T-cell (primary cell): Measurements from ENCODE around the gene CPO. TPM values are rescaled to one million over a fixed set of nuclear protein-coding genes. Genes with fewer than 3 reads are reported as not detected.

ENCODE experiments used
- ATAC-seq, 4 experiments: fragments of 200-7000 bp in 3 of 4; fragments of 150-1000 bp in 1 of 4; cut with Tn5 transposase; replicated peaks in 1 of 4; 1 replicate in 3 of 4; 2 replicates in 1 of 4; pipeline ENCODE4 v1.10.0; 2021; ENCODE audit warnings: moderate library complexity in 3 of 4, mild to moderate bottlenecking in 2 of 4, moderate number of reproducible peaks in 1 of 4
- CTCF ChIA-PET, 2 donors: fragments of 300-600 bp; sonication (Branson Sonifier 250); formaldehyde crosslinking; loops; one replicate each; lab custom pipeline; 2022; ENCODE audit warnings: antibody characterized with exemption in 2 of 2; lab: Charles Lee
- POLR2A ChIA-PET, 2 donors: fragments of 300-600 bp; sonication (Branson Sonifier 250); formaldehyde crosslinking; loops; one replicate each; lab custom pipeline; 2022; ENCODE audit warnings: antibody characterized with exemption in 2 of 2; lab: Charles Lee
- DNase-seq, 35 experiments: peaks; one replicate each; pipeline versions ENCODE4 v3.0.0 to v3.0.0-alpha.2; 2013 to 2023
- H3K27ac ChIP-seq: one replicate; pipeline ENCODE4 v1.5.1; 2013; ENCODE audit warnings: low read length
- H3K27me3 ChIP-seq, 2 experiments: replicated peaks in 1 of 2; 1 replicate in 1 of 2; 2 replicates in 1 of 2; pipeline versions ENCODE4 v1.6.1 to v1.7.0; 2013; ENCODE audit warnings: low read length in 1 of 2, mixed read lengths in 1 of 2; ENCODE audit not compliant: control insufficient read depth in 2 of 2, insufficient read depth in 2 of 2; ENCODE audit errors: extremely low read depth in 1 of 2
- H3K36me3 ChIP-seq, 2 donors: 1 replicate in 1 of 2; 2 replicates in 1 of 2; pipeline versions ENCODE4 v1.6.1 to v1.7.0; 2013; ENCODE audit warnings: low read length in 1 of 2; ENCODE audit not compliant: control insufficient read depth in 2 of 2, insufficient read depth in 1 of 2; ENCODE audit errors: extremely low read depth in 1 of 2
- H3K4me1 ChIP-seq, 2 experiments: 1 replicate in 1 of 2; 2 replicates in 1 of 2; pipeline versions ENCODE4 v1.6.1 to v1.7.0; 2013; ENCODE audit warnings: low read length in 2 of 2, mixed read lengths in 1 of 2; ENCODE audit not compliant: insufficient read depth in 2 of 2, control insufficient read depth in 1 of 2; ENCODE audit errors: extremely low read depth in 1 of 2
- H3K4me3 ChIP-seq, 2 donors: 1 replicate in 1 of 2; 2 replicates in 1 of 2; pipeline versions ENCODE4 v1.5.1 to v1.7.0; 2013; ENCODE audit warnings: mild to moderate bottlenecking in 2 of 2, low read length in 1 of 2, moderate library complexity in 1 of 2; ENCODE audit not compliant: control insufficient read depth in 1 of 2; ENCODE audit errors: extremely low read depth in 1 of 2
- H3K9me3 ChIP-seq: 2 replicates; pipeline ENCODE4 v1.7.0; 2013
- H3K27ac Mint-ChIP-seq, 2 donors: one replicate each; pipeline ENCODE4 v1.8.0; 2020 to 2021; ENCODE audit warnings: mild to moderate bottlenecking in 2 of 2, mixed read lengths in 2 of 2
- H3K27me3 Mint-ChIP-seq, 2 donors: one replicate each; pipeline ENCODE4 v1.8.0; 2021 to 2022; ENCODE audit warnings: mixed read lengths in 2 of 2
- H3K36me3 Mint-ChIP-seq: one replicate; pipeline ENCODE4 v1.8.0; 2021; ENCODE audit warnings: mixed read lengths
- H3K4me1 Mint-ChIP-seq, 3 donors: one replicate each; pipeline ENCODE4 v1.8.0; 2020 to 2022; ENCODE audit warnings: mixed read lengths in 3 of 3, mild to moderate bottlenecking in 1 of 3
- H3K4me3 Mint-ChIP-seq, 3 donors: one replicate each; pipeline ENCODE4 v1.8.0; 2020 to 2022; ENCODE audit warnings: mild to moderate bottlenecking in 3 of 3, mixed read lengths in 3 of 3, moderate library complexity in 3 of 3
- H3K9me3 Mint-ChIP-seq, 3 donors: one replicate each; pipeline ENCODE4 v1.8.0; 2020 to 2022; ENCODE audit warnings: mixed read lengths in 3 of 3
- WGBS: methylation state at CpG from one replicate; pipeline ENCODE4 v1.1.5; 2013; ENCODE audit warnings: missing lambda C conversion rate; ENCODE audit not compliant: insufficient coverage; 5-methylcytosine and 5-hydroxymethylcytosine counted together
- total RNA-seq, 35 experiments: library from RNA in 6 of 35; stranded (reverse) in 6 of 35; fragments of 120-200 nt in 1 of 35; gene quantifications; one replicate each; pipeline versions ENCODE4 v1.2.1 to v1.2.4 and lab custom pipeline; 2013 to 2026

Gene CPO, protein sequence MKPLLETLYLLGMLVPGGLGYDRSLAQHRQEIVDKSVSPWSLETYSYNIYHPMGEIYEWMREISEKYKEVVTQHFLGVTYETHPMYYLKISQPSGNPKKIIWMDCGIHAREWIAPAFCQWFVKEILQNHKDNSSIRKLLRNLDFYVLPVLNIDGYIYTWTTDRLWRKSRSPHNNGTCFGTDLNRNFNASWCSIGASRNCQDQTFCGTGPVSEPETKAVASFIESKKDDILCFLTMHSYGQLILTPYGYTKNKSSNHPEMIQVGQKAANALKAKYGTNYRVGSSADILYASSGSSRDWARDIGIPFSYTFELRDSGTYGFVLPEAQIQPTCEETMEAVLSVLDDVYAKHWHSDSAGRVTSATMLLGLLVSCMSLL
- total RNA-seq (under 1 TPM in 1 of 5 donors, not detected in 4; 0.30 TPM), total RNA-seq (lab: John Stamatoyannopoulos, UW) (0 to 0.48 (median 0.08) reads per million in 29 experiments)
- not detected for total RNA-seq (2013)

DNA sequence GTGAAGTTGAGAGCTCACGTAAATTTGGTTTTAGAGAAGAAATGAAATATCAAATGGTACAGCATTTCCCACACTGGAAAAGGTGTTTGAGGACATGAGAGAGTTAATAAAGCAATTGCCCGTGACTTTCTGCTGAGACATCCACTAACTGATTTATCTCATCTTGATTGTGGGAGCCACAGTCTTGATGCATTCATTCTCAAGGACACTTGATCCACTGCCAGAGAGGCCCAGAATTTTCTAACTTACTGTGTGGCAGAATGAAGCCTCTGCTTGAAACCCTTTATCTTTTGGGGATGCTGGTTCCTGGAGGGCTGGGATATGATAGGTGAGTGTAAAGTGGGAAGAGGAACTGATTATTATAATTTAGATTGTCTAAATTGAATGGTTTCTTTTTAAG, at the start of gene CPO:
CPO (plus strand) TSS at position 179 of the 400 bp plus-strand sequence; CDS start at position 261, 82 bp downstream.
- Mint-ChIP-seq H3K36me3 (no peaks in the 10 kb centered on the region), H3K9me3 (no peaks in the 10 kb centered on the region), H3K4me1 (no peaks in the 10 kb centered on the region), H3K4me3 (no peak within 1 kb of the TSS), H3K27me3 (peaks cover 6 to 10% of the 10 kb centered on the region in 2 donors), H3K27ac (no peak within 1 kb of the TSS)
- Histone ChIP-seq H3K4me1 (no peaks in the 10 kb centered on the region), H3K36me3 (no peaks in the 10 kb centered on the region), H3K27ac (no peak within 1 kb of the TSS), H3K4me3 (no peak within 1 kb of the TSS), H3K27me3 (no peaks in the 10 kb centered on the region), H3K9me3 (no peaks in the 10 kb centered on the region)
- CTCF ChIA-PET, result no interaction called here
- no peak for ATAC-seq
- no peak for DNase-seq
- POLR2A ChIA-PET, result no interaction called here
- no CpG with 5 or more reads among the region's 2 CpGs for WGBS

DNA sequence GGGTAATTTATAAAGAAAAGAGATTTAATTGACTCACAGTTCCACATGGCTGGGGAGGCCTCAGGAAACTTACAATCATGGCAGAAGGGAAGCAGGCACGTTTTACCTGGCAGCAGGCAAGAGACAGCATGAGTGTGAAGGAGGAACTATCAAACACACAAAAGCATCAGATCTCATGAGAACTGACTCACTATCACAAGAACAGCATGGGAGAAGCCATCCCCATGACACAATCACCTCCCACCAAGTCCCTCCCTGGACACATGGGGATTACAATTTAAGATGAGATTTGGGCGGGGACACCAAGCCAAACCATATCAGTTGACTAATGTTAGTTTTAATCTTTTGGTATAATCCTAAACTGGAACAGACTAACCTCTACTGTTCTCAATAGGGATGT, 49.1 kb upstream of the CPO start:
- ATAC-seq, result no peak
- H3K4me3 Mint-ChIP-seq, result no peak overlapping the region
- H3K27me3 Mint-ChIP-seq, result no peaks in the 10 kb centered on the region
- POLR2A ChIA-PET, result no interaction called here
- H3K27ac Mint-ChIP-seq, result no peak overlapping the region
- WGBS, result no CpG with 5 or more reads among the region's 2 CpGs
- no peak for DNase-seq
- Histone ChIP-seq H3K27me3 (no peaks in the 10 kb centered on the region), H3K4me1 (no peaks in the 10 kb centered on the region), H3K4me3 (no peak overlapping the region), H3K36me3 (no peaks in the 10 kb centered on the region), H3K27ac (no peak overlapping the region), H3K9me3 (no peaks in the 10 kb centered on the region)
- H3K36me3 Mint-ChIP-seq, result peaks cover 3% of the 10 kb centered on the region
- CTCF ChIA-PET, result no interaction called here
- H3K9me3 Mint-ChIP-seq, result peaks cover 0 to 4% (median 0%) of the 10 kb centered on the region in 3 donors
- no peaks in the 10 kb centered on the region for H3K4me1 Mint-ChIP-seq

DNA sequence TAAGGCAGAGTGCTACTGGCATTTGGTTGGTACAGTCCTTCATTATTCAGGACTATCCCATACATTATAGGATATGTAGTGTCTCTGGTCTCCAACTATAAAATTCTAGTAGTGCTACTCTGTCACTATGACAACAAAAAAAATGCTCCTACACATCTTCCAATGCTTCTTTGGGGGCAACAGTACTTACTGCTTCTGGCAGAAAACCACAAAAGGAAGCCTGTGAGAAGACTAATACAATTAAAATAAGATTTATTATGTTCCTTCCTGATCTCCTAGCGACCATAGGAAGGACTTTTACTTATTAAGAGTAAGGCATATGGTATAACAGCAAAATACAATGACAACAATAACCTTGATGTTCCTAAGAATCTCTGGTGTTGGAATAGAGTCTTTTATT, 48.4 kb upstream of the CPO start:
- no peaks in the 10 kb centered on the region for H3K36me3 ChIP-seq
- Mint-ChIP-seq H3K9me3 (peaks cover 0 to 4% (median 0%) of the 10 kb centered on the region in 3 donors), H3K27me3 (no peaks in the 10 kb centered on the region), H3K36me3 (peaks cover 3% of the 10 kb centered on the region), H3K4me1 (no peaks in the 10 kb centered on the region), H3K4me3 (no peak overlapping the region), H3K27ac (no peak overlapping the region)
- POLR2A ChIA-PET, result no interaction called here
- ATAC-seq, result no peak
- no peak for DNase-seq
- H3K4me1 ChIP-seq, result no peaks in the 10 kb centered on the region
- no peaks in the 10 kb centered on the region for H3K9me3 ChIP-seq
- WGBS, result no CpG with 5 or more reads among the region's 1 CpG
- no peak overlapping the region for H3K4me3 ChIP-seq
- no peaks in the 10 kb centered on the region for H3K27me3 ChIP-seq
- CTCF ChIA-PET, result no interaction called here
- H3K27ac ChIP-seq, result no peak overlapping the region

DNA sequence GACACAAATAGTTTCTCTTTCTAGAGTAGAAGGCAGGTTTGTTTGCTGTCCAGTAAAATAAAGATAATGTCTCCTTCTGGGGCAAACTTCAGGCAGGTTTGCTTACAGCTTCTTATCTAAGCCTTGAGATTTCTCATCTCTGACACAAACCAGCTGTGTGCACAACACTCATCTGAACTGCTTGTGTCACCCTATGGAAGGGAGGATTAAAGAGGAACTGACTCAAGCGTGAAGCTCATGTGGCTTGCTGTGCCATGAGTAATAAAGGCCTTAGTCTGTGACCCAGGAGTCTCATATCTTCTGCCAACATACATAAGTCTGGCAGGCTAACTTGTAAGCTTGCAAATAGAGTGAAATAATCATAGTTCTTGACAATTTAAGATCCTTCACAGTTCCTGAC, 24.2 kb upstream of the CPO start:
- Mint-ChIP-seq H3K36me3 (no peaks in the 10 kb centered on the region), H3K27ac (no peak overlapping the region), H3K27me3 (peaks cover 0 to 5% of the 10 kb centered on the region in 2 donors), H3K9me3 (no peaks in the 10 kb centered on the region), H3K4me1 (no peaks in the 10 kb centered on the region), H3K4me3 (no peak overlapping the region)
- no peak for DNase-seq
- Histone ChIP-seq H3K4me3 (no peak overlapping the region), H3K27me3 (no peaks in the 10 kb centered on the region), H3K9me3 (no peaks in the 10 kb centered on the region), H3K27ac (no peak overlapping the region), H3K4me1 (no peaks in the 10 kb centered on the region), H3K36me3 (no peaks in the 10 kb centered on the region)
- POLR2A ChIA-PET, result interaction anchor here in 1 of 2 donors (0.6 to 0.7 kb wide), 2 partner anchors 371 to 902 kb away, joined by 3 read pairs; no protein-coding TSS in a partner anchor
- CTCF ChIA-PET, result interaction anchor here in 1 of 2 donors (0.6 kb wide), 1 partner anchor 1231 kb away, joined by 5 read pairs; the partner anchor contains the start of gene CRYGB
- no peak for ATAC-seq
- WGBS, result no CpG with 5 or more reads among the region's 1 CpG

DNA sequence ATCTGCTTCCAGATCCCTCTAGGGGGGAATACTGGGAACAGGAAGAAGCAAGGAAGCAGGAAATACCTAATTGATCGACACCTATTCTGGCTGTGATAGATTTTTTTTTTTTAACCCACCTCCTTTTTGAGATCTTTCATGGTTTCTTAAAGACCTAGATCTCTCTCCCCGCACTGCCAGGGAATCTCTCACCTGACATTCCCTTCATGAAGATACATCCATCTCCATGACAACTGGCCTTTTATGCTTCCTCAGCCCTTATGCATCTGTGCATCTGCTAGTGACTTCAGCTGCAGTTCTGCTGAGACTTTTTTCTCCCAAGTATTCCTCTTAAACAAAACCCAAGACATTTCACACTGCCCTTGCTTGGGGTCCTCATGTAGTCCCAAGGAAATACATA, 21.1 kb upstream of the CPO start:
- H3K4me1 ChIP-seq, result no peaks in the 10 kb centered on the region
- ATAC-seq (no peak), DNase-seq (no peak)
- no peaks in the 10 kb centered on the region for H3K4me1 Mint-ChIP-seq
- H3K27me3 Mint-ChIP-seq, result peaks cover 0 to 5% of the 10 kb centered on the region in 2 donors
- H3K4me3 ChIP-seq, result no peak overlapping the region
- H3K4me3 Mint-ChIP-seq, result no peak overlapping the region
- no peaks in the 10 kb centered on the region for H3K36me3 ChIP-seq
- no peaks in the 10 kb centered on the region for H3K36me3 Mint-ChIP-seq
- no peak overlapping the region for H3K27ac ChIP-seq
- WGBS, result 58% methylated on average over 2 of the region's 2 CpGs
- H3K9me3 Mint-ChIP-seq, result no peaks in the 10 kb centered on the region
- H3K27ac Mint-ChIP-seq, result no peak overlapping the region
- POLR2A ChIA-PET, result no interaction called here
- H3K27me3 ChIP-seq, result peaks cover 0 to 2% of the 10 kb centered on the region in 2 experiments
- no peaks in the 10 kb centered on the region for H3K9me3 ChIP-seq
- CTCF ChIA-PET, result interaction anchor here in 1 of 2 donors (0.5 kb wide), 1 partner anchor 768 kb away, joined by 7 read pairs; no protein-coding TSS in a partner anchor

- 76% methylated on average over 2 of the region's 3 CpGs for WGBS
- Histone ChIP-seq H3K36me3 (no peaks in the 10 kb centered on the region), H3K4me3 (no peak overlapping the region), H3K4me1 (no peaks in the 10 kb centered on the region), H3K9me3 (no peaks in the 10 kb centered on the region), H3K27me3 (peaks cover 0 to 4% of the 10 kb centered on the region in 2 experiments), H3K27ac (no peak overlapping the region)
- ChIA-PET POLR2A (no interaction called here), CTCF (no interaction called here)
- Mint-ChIP-seq H3K27me3 (peaks cover 0 to 5% of the 10 kb centered on the region in 2 donors), H3K4me1 (no peaks in the 10 kb centered on the region), H3K36me3 (no peaks in the 10 kb centered on the region), H3K27ac (no peak overlapping the region), H3K9me3 (no peaks in the 10 kb centered on the region), H3K4me3 (no peak overlapping the region)
- DNase-seq (no peak), ATAC-seq (no peak)
Measured at GRCh38 chr2:206920310-206920709, 19.0 kb upstream of the CPO start.
